AG04450 (cell line): ENCODE measurements around the gene GPD1. TPM values are rescaled to one million over a fixed set of nuclear protein-coding genes. Genes with fewer than 3 reads are reported as not detected.

Experiments used
- CTCF ChIA-PET: fragments of 300-600, 350-600 bp; formaldehyde crosslinking; extraction: SDS; loops from one replicate; lab custom pipeline; 2022; ENCODE audit warnings: antibody characterized with exemption, inconsistent platforms; lab: Charles Lee
- POLR2A ChIA-PET: fragments of 350-600 bp; formaldehyde crosslinking; extraction: SDS; loops from one replicate; lab custom pipeline; 2021; ENCODE audit warnings: antibody characterized with exemption, inconsistent platforms; lab: Yijun Ruan, JAX
- DNase-seq: peaks from one replicate; pipeline ENCODE4 v3.0.0-alpha.2; 2011; ENCODE audit warnings: low read depth, low spot score
- H3K27ac ChIP-seq: one replicate; pipeline ENCODE4 v1.5.1; 2012; ENCODE audit warnings: low read depth, low read length, control low read depth
- H3K27me3 ChIP-seq: one replicate; pipeline ENCODE4 v1.6.0; 2012; ENCODE audit warnings: low read length; ENCODE audit not compliant: control insufficient read depth, insufficient read depth
- H3K4me3 ChIP-seq: 2 replicates; pipeline ENCODE4 v1.5.1; 2011; ENCODE audit warnings: mild to moderate bottlenecking, low read depth, low read length, control low read depth
- H3K9me3 ChIP-seq: 2 replicates; pipeline ENCODE4 v1.5.1; 2012; ENCODE audit warnings: low read length; ENCODE audit not compliant: control insufficient read depth, insufficient read depth
- polyA plus RNA-seq: library from polyadenylated mRNA; depleted of rRNA; stranded (reverse); fragments of >200 nt; gene quantifications from 2 replicates; pipeline ENCODE4 v1.2.3, GENCODE V29; 2011
- TF ChIP-seq, protein P1 (sequence below): IDR thresholded peaks from 2 replicates; pipeline ENCODE4 v1.5.1; 2011; ENCODE audit warnings: low read depth, low read length, control low read depth, inconsistent platforms

The GPD1 gene
- polyA plus RNA-seq, 1 experiment: 0.04 TPM

GRCh38 chr12:50061171-50061570 is 42.6 kb upstream of the GPD1 start:
- POLR2A ChIA-PET: no interaction called here
- TF ChIP-seq, protein P1, sequence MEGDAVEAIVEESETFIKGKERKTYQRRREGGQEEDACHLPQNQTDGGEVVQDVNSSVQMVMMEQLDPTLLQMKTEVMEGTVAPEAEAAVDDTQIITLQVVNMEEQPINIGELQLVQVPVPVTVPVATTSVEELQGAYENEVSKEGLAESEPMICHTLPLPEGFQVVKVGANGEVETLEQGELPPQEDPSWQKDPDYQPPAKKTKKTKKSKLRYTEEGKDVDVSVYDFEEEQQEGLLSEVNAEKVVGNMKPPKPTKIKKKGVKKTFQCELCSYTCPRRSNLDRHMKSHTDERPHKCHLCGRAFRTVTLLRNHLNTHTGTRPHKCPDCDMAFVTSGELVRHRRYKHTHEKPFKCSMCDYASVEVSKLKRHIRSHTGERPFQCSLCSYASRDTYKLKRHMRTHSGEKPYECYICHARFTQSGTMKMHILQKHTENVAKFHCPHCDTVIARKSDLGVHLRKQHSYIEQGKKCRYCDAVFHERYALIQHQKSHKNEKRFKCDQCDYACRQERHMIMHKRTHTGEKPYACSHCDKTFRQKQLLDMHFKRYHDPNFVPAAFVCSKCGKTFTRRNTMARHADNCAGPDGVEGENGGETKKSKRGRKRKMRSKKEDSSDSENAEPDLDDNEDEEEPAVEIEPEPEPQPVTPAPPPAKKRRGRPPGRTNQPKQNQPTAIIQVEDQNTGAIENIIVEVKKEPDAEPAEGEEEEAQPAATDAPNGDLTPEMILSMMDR: no peak
- CTCF ChIA-PET: interaction anchor here (1.3 to 6.4 kb wide), 3 partner anchors 9 to 116 kb away, joined by 3 to 38 read pairs (median 30); no protein-coding TSS in a partner anchor
- Histone ChIP-seq H3K9me3 (no peaks in the 10 kb centered on the region; the same call in 1 of the 2 replicates), H3K27me3 (peaks cover 8% of the 10 kb centered on the region), H3K27ac (no peak overlapping the region), H3K4me3 (no peak overlapping the region)
- DNase-seq: no peak

GRCh38 chr12:50061946-50062686 is 41.7 kb upstream of the GPD1 start:
- TF ChIP-seq, protein P1: no peak
- CTCF ChIA-PET: interaction anchor here (1.0 to 6.4 kb wide), 4 partner anchors 8 to 95 kb away, joined by 3 to 38 read pairs (median 17); no protein-coding TSS in a partner anchor
- POLR2A ChIA-PET: no interaction called here
- no peak overlapping the region for H3K4me3 ChIP-seq
- H3K27ac ChIP-seq: no peak overlapping the region
- DNase-seq: no peak
- H3K27me3 ChIP-seq: peaks cover 2% of the 10 kb centered on the region
- H3K9me3 ChIP-seq: no peaks in the 10 kb centered on the region; the same call in 1 of the 2 replicates

GRCh38 chr12:50062728-50063460 is 40.9 kb upstream of the GPD1 start:
- TF ChIP-seq, protein P1: no peak
- DNase-seq: no peak
- H3K4me3 ChIP-seq: no peak overlapping the region
- peaks cover 2% of the 10 kb centered on the region for H3K27me3 ChIP-seq
- CTCF ChIA-PET: interaction anchor here (1.0 to 6.4 kb wide), 4 partner anchors 7 to 96 kb away, joined by 3 to 38 read pairs (median 17); no protein-coding TSS in a partner anchor
- POLR2A ChIA-PET: no interaction called here
- H3K27ac ChIP-seq: no peak overlapping the region
- H3K9me3 ChIP-seq: no peaks in the 10 kb centered on the region

DNA sequence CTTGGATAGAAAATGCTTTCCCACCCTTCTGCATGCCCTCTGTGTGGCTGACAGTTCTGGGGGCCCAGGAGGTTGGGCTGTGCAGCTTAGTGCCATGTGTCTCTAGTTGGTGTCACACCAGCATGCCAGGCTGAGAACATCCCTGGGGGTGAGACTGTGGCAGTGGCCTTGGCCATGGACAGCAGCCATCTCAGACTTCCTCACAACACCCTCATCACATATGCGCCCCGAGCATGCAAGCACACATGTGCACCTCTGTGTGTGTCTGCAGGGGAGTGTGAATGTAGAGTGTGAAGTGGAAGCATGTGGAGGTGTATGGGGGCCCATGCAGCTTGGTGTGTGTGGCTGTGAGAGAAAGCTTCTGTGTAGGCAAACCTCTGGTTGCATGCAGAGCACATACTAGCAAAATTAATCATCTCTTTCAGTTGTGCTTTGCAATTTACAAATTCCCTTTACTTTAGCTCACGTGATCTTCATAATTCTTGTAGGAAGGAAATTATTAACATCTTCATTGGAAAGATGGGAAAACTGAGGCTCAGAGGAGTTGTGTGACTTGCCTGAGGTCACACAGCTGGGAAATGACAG is 38.0 kb upstream of the GPD1 start:
- Histone ChIP-seq H3K27ac (no peak overlapping the region), H3K9me3 (no peaks in the 10 kb centered on the region), H3K27me3 (no peaks in the 10 kb centered on the region), H3K4me3 (no peak overlapping the region)
- TF ChIP-seq, protein P1: no peak
- CTCF ChIA-PET: interaction anchor here (0.6 to 10.4 kb wide), 11 partner anchors 9 to 249 kb away, joined by 3 to 290 read pairs (median 6); partner anchors contain the start of gene SMARCD1
- POLR2A ChIA-PET: interaction anchor here (0.7 to 1.5 kb wide), 2 partner anchors 24 to 197 kb away, joined by 3 read pairs; no protein-coding TSS in a partner anchor
- DNase-seq: no peak
